PFSK-1 (cell line): ENCODE results near the gene USP46.

Experiments used
- FOXP2 ChIP-seq: optimal IDR thresholded peaks from 2 replicates; pipeline ENCODE3; 2011; ENCODE audit warnings: borderline replicate concordance, control low read depth, inconsistent platforms; ENCODE audit not compliant: insufficient read depth; ENCODE audit errors: extremely low read length, extremely low read depth
- POLR2AphosphoS5 ChIP-seq: IDR thresholded peaks from 2 replicates; pipeline ENCODE4 v1.6.1; 2012; ENCODE audit warnings: low read depth, mild to moderate bottlenecking, control low read depth, low read length, moderate library complexity
- SIN3A ChIP-seq: IDR thresholded peaks from 2 replicates; pipeline ENCODE4 v1.6.1; 2012; ENCODE audit warnings: mild to moderate bottlenecking, low read length, moderate library complexity, borderline replicate concordance; ENCODE audit not compliant: insufficient read depth
- TAF1 ChIP-seq: IDR thresholded peaks from 2 replicates; pipeline ENCODE4 v1.6.1; 2012; ENCODE audit warnings: low read length, control low read depth, borderline replicate concordance; ENCODE audit not compliant: insufficient read depth
- TF ChIP-seq, protein P1 (sequence below), 2 experiments: IDR thresholded peaks; 2 replicates each; pipeline versions ENCODE4 v1.6.1 to v1.8.0; 2011 to 2012; ENCODE audit warnings: low read depth in 2 of 2, low read length in 2 of 2, control low read depth in 1 of 2, inconsistent platforms in 1 of 2, mild to moderate bottlenecking in 1 of 2, moderate library complexity in 1 of 2; ENCODE audit not compliant: insufficient read depth in 1 of 2

The USP46 gene

DNA sequence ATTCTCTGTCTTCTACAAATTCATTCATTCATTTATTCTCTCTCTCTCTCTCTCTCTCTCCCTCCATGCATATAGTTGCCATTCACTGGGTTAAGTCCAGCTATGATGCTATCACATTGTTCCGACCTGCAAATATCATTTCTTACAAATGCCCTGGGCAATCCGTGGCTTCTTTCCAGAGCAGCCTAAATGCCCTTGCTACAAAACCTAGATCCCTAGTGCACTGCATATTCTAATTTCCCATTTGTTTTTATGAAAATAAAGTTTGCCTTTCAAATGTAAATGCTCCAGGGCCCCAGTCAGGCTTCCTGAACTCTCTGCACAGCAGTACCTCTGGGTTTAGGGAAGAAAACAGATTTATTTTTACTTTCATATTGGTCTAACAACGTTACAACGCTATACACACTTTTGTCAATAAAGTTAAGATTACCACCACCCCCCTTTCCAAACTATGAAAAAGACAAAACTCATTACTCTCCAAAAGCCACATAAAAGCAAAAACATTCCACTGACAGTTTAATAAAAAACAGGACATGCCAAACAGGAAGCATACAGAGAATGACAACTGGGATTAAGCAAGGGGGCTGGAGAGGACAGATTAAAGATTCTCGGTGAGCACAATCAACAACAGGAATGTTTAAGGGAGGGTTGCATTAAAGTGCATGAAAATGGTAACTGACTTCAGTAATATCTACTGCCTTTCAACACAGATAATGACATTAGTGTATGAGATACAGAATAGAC lies 104.3 kb downstream of the USP46 start:
- TF ChIP-seq TAF1, result no peak
- TF ChIP-seq SIN3A, result no peak
- TF ChIP-seq FOXP2, result no peak
- TF ChIP-seq, protein P1, sequence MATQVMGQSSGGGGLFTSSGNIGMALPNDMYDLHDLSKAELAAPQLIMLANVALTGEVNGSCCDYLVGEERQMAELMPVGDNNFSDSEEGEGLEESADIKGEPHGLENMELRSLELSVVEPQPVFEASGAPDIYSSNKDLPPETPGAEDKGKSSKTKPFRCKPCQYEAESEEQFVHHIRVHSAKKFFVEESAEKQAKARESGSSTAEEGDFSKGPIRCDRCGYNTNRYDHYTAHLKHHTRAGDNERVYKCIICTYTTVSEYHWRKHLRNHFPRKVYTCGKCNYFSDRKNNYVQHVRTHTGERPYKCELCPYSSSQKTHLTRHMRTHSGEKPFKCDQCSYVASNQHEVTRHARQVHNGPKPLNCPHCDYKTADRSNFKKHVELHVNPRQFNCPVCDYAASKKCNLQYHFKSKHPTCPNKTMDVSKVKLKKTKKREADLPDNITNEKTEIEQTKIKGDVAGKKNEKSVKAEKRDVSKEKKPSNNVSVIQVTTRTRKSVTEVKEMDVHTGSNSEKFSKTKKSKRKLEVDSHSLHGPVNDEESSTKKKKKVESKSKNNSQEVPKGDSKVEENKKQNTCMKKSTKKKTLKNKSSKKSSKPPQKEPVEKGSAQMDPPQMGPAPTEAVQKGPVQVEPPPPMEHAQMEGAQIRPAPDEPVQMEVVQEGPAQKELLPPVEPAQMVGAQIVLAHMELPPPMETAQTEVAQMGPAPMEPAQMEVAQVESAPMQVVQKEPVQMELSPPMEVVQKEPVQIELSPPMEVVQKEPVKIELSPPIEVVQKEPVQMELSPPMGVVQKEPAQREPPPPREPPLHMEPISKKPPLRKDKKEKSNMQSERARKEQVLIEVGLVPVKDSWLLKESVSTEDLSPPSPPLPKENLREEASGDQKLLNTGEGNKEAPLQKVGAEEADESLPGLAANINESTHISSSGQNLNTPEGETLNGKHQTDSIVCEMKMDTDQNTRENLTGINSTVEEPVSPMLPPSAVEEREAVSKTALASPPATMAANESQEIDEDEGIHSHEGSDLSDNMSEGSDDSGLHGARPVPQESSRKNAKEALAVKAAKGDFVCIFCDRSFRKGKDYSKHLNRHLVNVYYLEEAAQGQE (IDR thresholded peaks at IDR 0.05; ENCODE audit: insufficient read depth in 1 of 2, low read depth in 2 of 2, low read length in 2 of 2), result no peak
- TF ChIP-seq POLR2AphosphoS5, result no peak

DNA sequence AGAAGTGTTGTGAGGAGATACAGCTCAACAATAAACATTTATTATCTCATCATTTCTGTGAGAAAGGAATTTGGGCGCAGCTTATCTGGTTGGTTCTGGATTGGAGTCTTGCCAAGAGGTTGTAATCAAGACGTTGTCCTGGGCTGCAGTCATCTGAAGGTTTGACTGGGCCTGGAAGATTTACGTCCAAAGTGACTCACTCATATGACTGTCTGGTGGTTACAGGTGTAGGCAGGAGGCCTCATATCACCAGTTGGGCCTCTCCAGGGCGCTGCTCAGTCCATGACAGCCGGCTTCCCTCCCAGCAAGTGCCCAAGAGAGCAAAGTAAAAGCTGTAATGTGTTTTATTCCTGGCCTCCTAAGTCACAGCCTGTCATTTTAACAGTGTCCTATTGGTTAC lies 106.3 kb downstream of the USP46 start:
- TF ChIP-seq, protein P1 (IDR thresholded peaks at IDR 0.05; ENCODE audit: insufficient read depth in 1 of 2, low read depth in 2 of 2, low read length in 2 of 2), result no peak
- TF ChIP-seq SIN3A, result no peak
- TF ChIP-seq FOXP2, result no peak
- TF ChIP-seq POLR2AphosphoS5, result no peak
- no peak for TF ChIP-seq TAF1

DNA sequence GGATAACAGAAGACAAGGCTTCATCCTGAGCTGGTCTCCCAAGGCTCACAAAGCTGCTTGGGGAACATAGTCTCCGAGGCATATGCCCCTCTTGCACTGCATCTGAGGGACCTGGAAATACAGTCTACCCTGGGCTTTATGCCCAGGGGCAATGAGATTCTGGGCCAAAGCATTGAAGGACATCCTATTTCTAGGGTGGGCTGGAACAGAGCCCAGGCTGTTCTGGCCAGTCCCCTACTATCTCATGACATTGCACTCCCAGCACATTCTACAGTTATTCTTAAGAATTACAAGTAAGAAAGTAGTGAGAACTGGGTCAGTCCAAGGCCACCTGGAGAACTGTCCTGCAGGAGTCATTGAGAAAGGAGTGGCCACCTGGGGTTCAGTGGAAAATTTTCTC lies 107.6 kb downstream of the USP46 start:
- no peak for TF ChIP-seq POLR2AphosphoS5
- TF ChIP-seq, protein P1 (IDR thresholded peaks at IDR 0.05; ENCODE audit: insufficient read depth in 1 of 2, low read depth in 2 of 2, low read length in 2 of 2), result no peak
- TF ChIP-seq TAF1, result no peak
- TF ChIP-seq FOXP2, result no peak
- no peak for TF ChIP-seq SIN3A

DNA sequence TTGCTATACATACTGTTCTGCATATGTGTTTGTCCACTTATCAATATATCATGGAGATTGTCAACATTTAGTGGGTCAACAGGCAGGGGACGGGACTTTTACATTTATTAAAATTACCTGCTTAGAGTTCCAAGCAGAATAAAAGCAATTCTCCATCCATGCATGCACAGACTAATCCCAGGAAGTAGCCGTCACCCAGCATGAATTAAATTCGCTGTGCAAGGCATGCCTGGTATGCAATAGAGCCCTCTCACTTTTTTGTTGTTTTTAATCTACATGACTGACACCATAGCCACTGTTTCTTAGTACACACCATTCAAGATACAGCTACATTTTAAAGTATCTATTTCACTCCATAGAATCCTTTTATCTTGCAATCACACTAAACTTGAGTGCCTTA lies 108.9 kb downstream of the USP46 start:
- TF ChIP-seq, protein P1 (IDR thresholded peaks at IDR 0.05; ENCODE audit: insufficient read depth in 1 of 2, low read depth in 2 of 2, low read length in 2 of 2), result no peak
- no peak for TF ChIP-seq POLR2AphosphoS5
- TF ChIP-seq SIN3A, result no peak
- TF ChIP-seq TAF1, result no peak
- no peak for TF ChIP-seq FOXP2

DNA sequence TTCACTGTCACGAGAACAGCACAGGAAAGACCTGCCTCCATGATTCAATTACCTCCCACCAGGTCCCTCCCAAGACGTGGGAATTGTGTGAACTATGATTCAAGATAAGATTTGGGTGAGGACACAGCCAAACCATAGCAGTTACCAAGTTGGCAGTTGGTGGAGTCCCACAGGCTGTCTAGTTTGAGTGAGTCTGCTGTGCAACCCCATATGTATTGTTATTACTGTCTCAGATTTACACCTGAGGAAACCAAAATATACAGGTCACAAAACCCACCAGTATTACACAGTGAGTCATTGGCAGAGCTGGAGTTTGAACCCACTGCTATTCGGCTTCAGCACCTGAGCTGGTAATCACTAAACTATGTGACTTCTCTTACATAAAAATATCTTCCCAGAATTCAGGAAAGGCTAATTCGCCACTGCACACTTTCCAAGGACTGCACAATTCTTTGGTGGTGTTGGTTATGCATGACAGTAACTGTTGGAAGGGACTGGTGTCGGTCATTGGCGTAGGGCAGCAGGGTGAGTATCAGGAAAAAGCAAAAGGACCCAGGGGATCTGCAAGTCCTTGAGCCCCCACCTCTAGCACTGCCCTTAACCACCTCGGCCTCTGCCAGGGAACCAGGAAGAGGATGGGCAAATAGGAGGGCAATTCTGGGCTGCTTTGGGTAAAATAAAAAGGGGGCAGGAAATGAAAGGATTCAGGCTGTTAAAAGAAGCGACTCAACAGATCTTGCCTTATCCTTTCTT lies 110.1 kb downstream of the USP46 start:
- TF ChIP-seq FOXP2 (no peak), POLR2AphosphoS5 (no peak)
